HepG2 (cell line): ENCODE measurements around the gene ST7L. TPM values are rescaled to one million over a fixed set of nuclear protein-coding genes. Genes with fewer than 3 reads are reported as not detected.

Experiments
- ATAC-seq: fragments of 200-7000 bp; cut with Tn5 transposase; 3 replicates; pipeline ENCODE4 v1.9.1; 2020; ENCODE audit warnings: mild to moderate bottlenecking, moderate library complexity
- BruUV-seq: library from RNA; stranded (reverse); fragments of 400-500 nt; replicated peaks from 2 replicates; lab custom pipeline; 2021; lab: Mats Ljungman, UMichigan
- CTCF ChIA-PET: fragments of 300-600 bp; formaldehyde crosslinking; extraction: SDS; loops from one replicate; lab custom pipeline; 2021; ENCODE audit warnings: low total read pairs, inconsistent platforms, low intra/inter-chr PET ratio; lab: Yijun Ruan, JAX
- POLR2A ChIA-PET: fragments of 350-600 bp; sonication (Branson Sonifier 250); formaldehyde crosslinking; loops from one replicate; lab custom pipeline; 2020; ENCODE audit warnings: antibody characterized with exemption, inconsistent platforms; lab: Yijun Ruan, JAX
- DNase-seq: peaks from one replicate; pipeline ENCODE4 v3.0.0-alpha.2; 2015; ENCODE audit warnings: low spot score
- FAIRE-seq: peaks from 3 replicates; lab custom pipeline; 2011; peaks lifted over from hg19 to GRCh38; lab: Jason Lieb, UNC
- H2AFZ ChIP-seq: one replicate; pipeline ENCODE4 v1.6.1; 2011; ENCODE audit warnings: low read length, inconsistent platforms
- H3K27ac ChIP-seq: fragments of 300-600 bp; 3 replicates; pipeline ENCODE4 v1.8.0; 2011; ENCODE audit warnings: mixed run types, mild to moderate bottlenecking, mixed read lengths, low read length, inconsistent platforms; ENCODE audit not compliant: insufficient read depth; ENCODE audit errors: extremely low read length
- H3K27me3 ChIP-seq, 2 experiments: fragments of 200-600 bp in 1 of 2; 2 replicates in 1 of 2; 3 replicates in 1 of 2; pipeline versions ENCODE4 v1.6.0 to v1.8.0; 2011; ENCODE audit warnings: low read length in 2 of 2, mild to moderate bottlenecking in 2 of 2, moderate library complexity in 2 of 2, inconsistent platforms in 1 of 2; ENCODE audit not compliant: insufficient read depth in 2 of 2, control insufficient read depth in 1 of 2
- H3K36me3 ChIP-seq, 2 experiments: fragments of 200-600 bp in 1 of 2; replicated peaks in 1 of 2; 2 replicates in 1 of 2; 3 replicates in 1 of 2; pipeline versions ENCODE4 v1.5.1 to v1.8.0; 2011; ENCODE audit warnings: low read length in 2 of 2, inconsistent platforms in 1 of 2; ENCODE audit not compliant: insufficient read depth in 2 of 2, control insufficient read depth in 1 of 2
- H3K4me1 ChIP-seq: 2 replicates; pipeline ENCODE4 v1.5.1; 2012; ENCODE audit warnings: low read length, inconsistent platforms; ENCODE audit not compliant: insufficient read depth
- H3K4me2 ChIP-seq: 2 replicates; pipeline ENCODE4 v1.6.0; 2011; ENCODE audit warnings: low read depth, low read length, inconsistent platforms
- H3K4me3 ChIP-seq, 3 experiments: fragments of 200-600 bp in 1 of 3; sonication (generic), shearing (Covaris generic) in 1 of 3; replicated peaks in 1 of 3; 2 replicates each; pipeline ENCODE4 v1.5.1; 2011 to 2016; ENCODE audit warnings: low read length in 3 of 3, inconsistent platforms in 2 of 3, low read depth in 2 of 3, mild to moderate bottlenecking in 2 of 3, control low read depth in 1 of 3, mixed read lengths in 1 of 3; ENCODE audit not compliant: insufficient read depth in 1 of 3
- H3K79me2 ChIP-seq: one replicate; pipeline ENCODE4 v1.6.1; 2011; ENCODE audit warnings: low read length, inconsistent platforms; ENCODE audit not compliant: insufficient read depth
- H3K9ac ChIP-seq: 2 replicates; pipeline ENCODE4 v1.6.0; 2011; ENCODE audit warnings: mild to moderate bottlenecking, low read depth, low read length, inconsistent platforms; ENCODE audit not compliant: insufficient read depth
- H3K9me3 ChIP-seq: 2 replicates; pipeline ENCODE4 v1.5.1; 2012; ENCODE audit warnings: mild to moderate bottlenecking, low read length
- H4K20me1 ChIP-seq: 2 replicates; pipeline ENCODE4 v1.6.0; 2011; ENCODE audit warnings: inconsistent platforms, mild to moderate bottlenecking, low read length, moderate library complexity; ENCODE audit not compliant: insufficient read depth
- AGO1 ChIP-seq: fragments of 200-400 bp; formaldehyde crosslinking; IDR thresholded peaks from 2 replicates; pipeline ENCODE4 v1.6.1; 2017; ENCODE audit warnings: mild to moderate bottlenecking, low read depth, low read length, moderate library complexity; ENCODE audit not compliant: poor library complexity, severe bottlenecking
- FOSL2 ChIP-seq: sonication (generic); formaldehyde crosslinking; IDR thresholded peaks from 2 replicates; pipeline ENCODE4 v1.4.0; 2020; ENCODE audit warnings: missing genetic modification reagents
- FOXM1 ChIP-seq: sonication (generic); formaldehyde crosslinking; IDR thresholded peaks from 2 replicates; pipeline ENCODE4 v1.5.0; 2020; ENCODE audit warnings: missing genetic modification reagents
- HNRNPLL ChIP-seq: fragments of 200-400 bp; formaldehyde crosslinking; IDR thresholded peaks from 2 replicates; pipeline ENCODE4 v1.6.1; 2017; ENCODE audit warnings: mild to moderate bottlenecking, low read depth, low read length; ENCODE audit not compliant: poor library complexity, severe bottlenecking
- NFE2 ChIP-seq: sonication (generic); formaldehyde crosslinking; IDR thresholded peaks from 2 replicates; pipeline ENCODE4 v1.4.0; 2020; ENCODE audit warnings: missing genetic modification reagents
- NPAS2 ChIP-seq: sonication (generic); formaldehyde crosslinking; IDR thresholded peaks from 2 replicates; pipeline ENCODE4 v1.8.0; 2022; ENCODE audit warnings: mild to moderate bottlenecking, missing genetic modification reagents, borderline replicate concordance
- PATZ1 ChIP-seq: sonication (generic); formaldehyde crosslinking; IDR thresholded peaks from 2 replicates; pipeline ENCODE4 v1.4.0; 2020; ENCODE audit warnings: missing genetic modification reagents
- POLR2A ChIP-seq, 2 experiments: IDR thresholded peaks; 2 replicates each; pipeline ENCODE4 v1.6.1; 2011; ENCODE audit warnings: low read depth in 2 of 2, low read length in 2 of 2, mild to moderate bottlenecking in 1 of 2, moderate library complexity in 1 of 2; ENCODE audit not compliant: insufficient read depth in 1 of 2
- ZBTB38 ChIP-seq: sonication (generic); formaldehyde crosslinking; IDR thresholded peaks from 2 replicates; pipeline ENCODE4 v1.5.1; 2020; ENCODE audit warnings: mild to moderate bottlenecking, missing genetic modification reagents
- ZNF777 ChIP-seq: sonication (generic); formaldehyde crosslinking; IDR thresholded peaks from 2 replicates; pipeline ENCODE4 v1.4.0; 2020; ENCODE audit warnings: missing genetic modification reagents
- ZNF781 ChIP-seq: sonication (generic); formaldehyde crosslinking; IDR thresholded peaks from 2 replicates; pipeline ENCODE4 v1.5.1; 2020; ENCODE audit warnings: borderline replicate concordance, mild to moderate bottlenecking, missing genetic modification reagents; ENCODE audit errors: not compliant biosample characterization
- WGBS: methylation state at CpG from one replicate; pipeline ENCODE4 v1.1.6; 2017; ENCODE audit warnings: low lambda C conversion rate; 5-methylcytosine and 5-hydroxymethylcytosine counted together
- in situ Hi-C: cut with HindIII; loops from 2 replicates; pipeline ENCODE4 v1.10.0; 2017; ENCODE audit warnings: low pct_unique_long_range_greater_than_20kb; ENCODE audit not compliant: extremely low pct_ligation_motif_present
- intact Hi-C: fragments of 100-400 bp; cut with micrococcal nuclease; formaldehyde crosslinking; loops from one replicate; pipeline ENCODE4 v1.10.0; 2022; ENCODE audit not compliant: unreplicated experiment
- polyA plus RNA-seq, 8 experiments: library from polyadenylated mRNA; depleted of rRNA in 3 of 8; stranded (reverse) in 7 of 8; unstranded in 1 of 8; fragments of >200 nt; fragmentation: Illumina TruSeq in 4 of 8; extraction: Trizol in 4 of 8; gene quantifications; 2 replicates each; pipeline versions ENCODE4 v1.2.1 to v1.2.3, GENCODE V29; 2011 to 2016; ENCODE audit warnings: low read depth in 4 of 8, missing spikeins in 1 of 8, mixed read lengths in 1 of 8; ENCODE audit not compliant: insufficient read depth in 1 of 8
- total RNA-seq, 5 experiments: library from RNA; depleted of rRNA; stranded (reverse); fragments of >200 nt; fragmentation: Illumina TruSeq; extraction: Trizol; gene quantifications; 2 replicates each; pipeline ENCODE4 v1.2.3, GENCODE V29; 2016; ENCODE audit warnings: low read depth in 1 of 5

The ST7L gene
- total and polyA plus RNA-seq, 2 of the 13 experiments (the other 11 are each of a cell fraction or from before 2014, with no cell fraction given) = 8.6 to 19.9 TPM

- Histone ChIP-seq H3K27me3 (no peaks in the 10 kb centered on the region), H4K20me1 (no peaks in the 10 kb centered on the region)
- BruUV-seq = no TSS peak
- ATAC-seq (no peak), DNase-seq (no peak)
- WGBS = 92% methylated on average over 1 of the region's 1 CpG
- TF ChIP-seq ZNF781 (CRISPR knock-in tag) = no peak
- no peak for TF ChIP-seq FOXM1
- TF ChIP-seq NPAS2 (CRISPR knock-in tag) = no peak
- no peak for TF ChIP-seq ZNF777
- TF ChIP-seq HNRNPLL = no peak
- TF ChIP-seq, all 625 proteins: peak for 0
- intact Hi-C loops (no loop called here), in situ Hi-C loops (no loop called here)
- no peaks in the 10 kb centered on the region for H3K9me3 ChIP-seq
- ChIA-PET POLR2A (no interaction called here), CTCF (no interaction called here)
- H3K4me1 ChIP-seq = no peaks in the 10 kb centered on the region
- no peak overlapping the region for H3K4me2 ChIP-seq
- H3K4me3 ChIP-seq = no peak overlapping the region
- FAIRE-seq = no peak
- H2AFZ ChIP-seq = no peak overlapping the region
- H3K27ac ChIP-seq = no peak overlapping the region
- H3K36me3 ChIP-seq = 0 out of 5 replicates have a peak, but pooled peaks cover 0 to 2% of the 10 kb centered on the region in 2 experiments
- H3K9ac ChIP-seq = no peak overlapping the region
- no peaks in the 10 kb centered on the region for H3K79me2 ChIP-seq
Measured at GRCh38 chr1:112565800-112566199, 53.1 kb downstream of the ST7L start.

GRCh38 chr1:112564081-112564480 is 54.9 kb downstream of the ST7L start:
- in situ Hi-C loops (no loop called here), intact Hi-C loops (no loop called here)

More at GRCh38 chr1:112564081-112564480, 54.9 kb downstream of the ST7L start:
- TF ChIP-seq FOSL2 = no peak
- no peak for TF ChIP-seq POLR2A (IDR thresholded peaks at IDR 0.05; ENCODE audit: insufficient read depth in 1 of 2, low read depth in 2 of 2, low read length in 2 of 2)
- no peak for TF ChIP-seq ZBTB38 (CRISPR knock-in tag)
- TF ChIP-seq NFE2 (CRISPR knock-in tag) = no peak
- TF ChIP-seq AGO1 = no peak
- TF ChIP-seq PATZ1 (CRISPR knock-in tag) = no peak
- FAIRE-seq = no peak
- Histone ChIP-seq H3K4me2 (no peak overlapping the region), H3K27ac (no peak overlapping the region), H3K27me3 (no peaks in the 10 kb centered on the region), H3K9ac (no peak overlapping the region), H2AFZ (no peak overlapping the region), H3K4me1 (no peaks in the 10 kb centered on the region), H4K20me1 (no peaks in the 10 kb centered on the region), H3K36me3 (no peaks in the 10 kb centered on the region), H3K4me3 (no peak overlapping the region), H3K9me3 (no peaks in the 10 kb centered on the region), H3K79me2 (no peaks in the 10 kb centered on the region)
- no TSS peak for BruUV-seq
- no peak for DNase-seq
- CTCF ChIA-PET = no interaction called here
- ATAC-seq = no peak
- POLR2A ChIA-PET = no interaction called here
- 90% methylated on average over 1 of the region's 1 CpG for WGBS
